MM.1S (cell line): ENCODE measurements around the gene GABRD.

Source experiments
- EZH2 ChIP-seq: fragments of 300-600 bp; sonication (generic); optimal IDR thresholded peaks from 2 replicates; pipeline ENCODE3; 2017; ENCODE audit warnings: low read depth, mild to moderate bottlenecking, antibody characterized with exemption, low read length, mixed read lengths
- TF ChIP-seq, protein P1 (sequence below): fragments of 300-600 bp; sonication (generic); IDR thresholded peaks from 2 replicates; pipeline ENCODE4 v1.5.1; 2016; ENCODE audit warnings: antibody characterized with exemption, low read length, mixed read lengths

DNA sequence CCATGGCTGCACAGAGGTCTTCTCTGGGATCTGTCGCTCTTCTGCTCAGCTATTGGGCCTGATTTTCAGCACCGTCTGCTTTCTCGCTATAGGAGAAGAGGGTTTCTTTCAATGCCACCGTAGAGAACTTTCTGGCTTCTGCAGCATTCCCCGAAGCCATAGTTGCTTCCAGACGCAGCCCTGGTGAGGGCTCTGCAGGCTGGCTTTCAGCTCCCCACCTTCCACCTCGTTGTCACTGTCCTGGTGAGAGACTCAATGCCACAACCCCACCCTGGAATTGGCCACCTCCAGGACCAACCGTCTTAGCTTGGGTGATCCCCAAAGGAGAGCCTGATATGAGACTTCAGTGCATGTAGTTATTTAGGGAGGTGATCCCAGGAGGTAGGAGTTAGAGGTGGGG, 19.1 kb downstream of the GABRD start:
- TF ChIP-seq, protein P1, sequence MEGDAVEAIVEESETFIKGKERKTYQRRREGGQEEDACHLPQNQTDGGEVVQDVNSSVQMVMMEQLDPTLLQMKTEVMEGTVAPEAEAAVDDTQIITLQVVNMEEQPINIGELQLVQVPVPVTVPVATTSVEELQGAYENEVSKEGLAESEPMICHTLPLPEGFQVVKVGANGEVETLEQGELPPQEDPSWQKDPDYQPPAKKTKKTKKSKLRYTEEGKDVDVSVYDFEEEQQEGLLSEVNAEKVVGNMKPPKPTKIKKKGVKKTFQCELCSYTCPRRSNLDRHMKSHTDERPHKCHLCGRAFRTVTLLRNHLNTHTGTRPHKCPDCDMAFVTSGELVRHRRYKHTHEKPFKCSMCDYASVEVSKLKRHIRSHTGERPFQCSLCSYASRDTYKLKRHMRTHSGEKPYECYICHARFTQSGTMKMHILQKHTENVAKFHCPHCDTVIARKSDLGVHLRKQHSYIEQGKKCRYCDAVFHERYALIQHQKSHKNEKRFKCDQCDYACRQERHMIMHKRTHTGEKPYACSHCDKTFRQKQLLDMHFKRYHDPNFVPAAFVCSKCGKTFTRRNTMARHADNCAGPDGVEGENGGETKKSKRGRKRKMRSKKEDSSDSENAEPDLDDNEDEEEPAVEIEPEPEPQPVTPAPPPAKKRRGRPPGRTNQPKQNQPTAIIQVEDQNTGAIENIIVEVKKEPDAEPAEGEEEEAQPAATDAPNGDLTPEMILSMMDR, result no peak
- TF ChIP-seq EZH2, result no peak
